Measurements from ENCODE around the gene GPC4. TPM values are rescaled to one million over a fixed set of nuclear protein-coding genes. Genes with fewer than 3 reads are reported as not detected.

Gene GPC4
- total and polyA plus RNA-seq, 12 donors = 1.7 to 10.0 (median 6.4) TPM

GRCh38 chrX:133366735-133367134, 48.6 kb downstream of the GPC4 start:
- H3K36me3 ChIP-seq = no peaks in the 10 kb centered on the region
- no peak for TF ChIP-seq CTCF (IDR thresholded peaks at IDR 0.05)
- H3K27ac ChIP-seq = no peak overlapping the region
- intact Hi-C loops (cut with DNase I) = no loop called here
- H3K4me3 ChIP-seq = no peak overlapping the region
- peaks cover 0 to 2% (median 0%) of the 10 kb centered on the region in 9 donors for H3K4me1 ChIP-seq
- peaks cover 0 to 32% (median 0%) of the 10 kb centered on the region in 7 donors for H3K27me3 ChIP-seq
- ATAC-seq (no peak), DNase-seq (no peak)
- no peaks in the 10 kb centered on the region for H3K9me3 ChIP-seq

GRCh38 chrX:133365871-133366611, 49.2 kb downstream of the GPC4 start:
- Histone ChIP-seq H3K4me3 (no peak overlapping the region), H3K4me1 (peaks cover 0 to 2% (median 0%) of the 10 kb centered on the region in 9 donors), H3K27me3 (peaks cover 0 to 39% (median 0%) of the 10 kb centered on the region in 7 donors), H3K36me3 (no peaks in the 10 kb centered on the region), H3K9me3 (no peaks in the 10 kb centered on the region), H3K27ac (no peak overlapping the region)
- intact Hi-C loops (cut with DNase I) = no loop called here
- ATAC-seq (no peak), DNase-seq (no peak)
- 52 to 58% methylated on average over 1 of the region's 1 CpG for WGBS, 2 donors
- TF ChIP-seq CTCF (IDR thresholded peaks at IDR 0.05) = no peak

DNA sequence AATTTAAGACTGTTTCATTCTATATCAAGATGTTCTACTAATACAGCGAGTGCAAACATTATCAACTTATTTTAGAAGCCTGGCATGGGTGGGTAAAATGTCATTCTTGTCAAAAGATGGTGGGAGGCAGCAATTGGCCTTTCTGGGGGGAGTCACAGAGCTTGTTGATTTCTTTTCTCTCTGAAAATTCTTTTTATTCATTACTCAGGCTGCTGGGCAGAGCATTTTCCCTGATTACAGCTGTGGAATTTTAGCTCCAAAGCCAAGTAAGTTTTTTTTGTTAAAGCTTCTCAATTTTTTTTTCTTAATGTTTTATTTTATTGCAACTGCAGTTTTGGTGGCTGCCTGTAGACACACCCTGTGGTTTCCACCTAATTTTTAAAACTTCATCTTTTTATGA, 50.4 kb downstream of the GPC4 start:
- Histone ChIP-seq H3K27ac (no peak overlapping the region), H3K36me3 (no peaks in the 10 kb centered on the region), H3K9me3 (no peaks in the 10 kb centered on the region), H3K4me3 (no peak overlapping the region), H3K27me3 (peaks cover 0 to 48% (median 0%) of the 10 kb centered on the region in 7 donors), H3K4me1 (peaks cover 0 to 2% (median 0%) of the 10 kb centered on the region in 9 donors)
- intact Hi-C loops (cut with DNase I) = no loop called here
- 69 to 73% methylated on average over 1 of the region's 1 CpG for WGBS, 2 donors
- DNase-seq = no peak
- no peak for ATAC-seq
- no peak for TF ChIP-seq CTCF (IDR thresholded peaks at IDR 0.05)

- Histone ChIP-seq H3K27ac (no peak overlapping the region), H3K36me3 (no peaks in the 10 kb centered on the region), H3K9me3 (no peaks in the 10 kb centered on the region), H3K27me3 (peaks cover 0 to 46% (median 0%) of the 10 kb centered on the region in 7 donors), H3K4me1 (peaks cover 0 to 2% (median 0%) of the 10 kb centered on the region in 9 donors), H3K4me3 (no peak overlapping the region)
- no peak for TF ChIP-seq CTCF (IDR thresholded peaks at IDR 0.05)
- intact Hi-C loops (cut with DNase I) = no loop called here
- WGBS, 2 donors = 44 to 63% methylated on average over 1 of the region's 1 CpG
- DNase-seq (no peak), ATAC-seq (no peak)
Observed at GRCh38 chrX:133364196-133364595, 51.1 kb downstream of the GPC4 start.
